CD14-positive monocyte (primary cell): ENCODE measurements around the gene RNF187. TPM values are rescaled to one million over a fixed set of nuclear protein-coding genes. Genes with fewer than 3 reads are reported as not detected.

ENCODE experiments used
- DNase-seq, 3 donors: peaks; one replicate each; pipeline ENCODE4 v3.0.0-alpha.2; 2011 to 2022
- H2AFZ ChIP-seq: 2 replicates; pipeline ENCODE4 v1.6.0; 2012; ENCODE audit warnings: mild to moderate bottlenecking, low read depth, low read length, inconsistent platforms; ENCODE audit not compliant: insufficient read depth, poor library complexity, severe bottlenecking
- H3K27ac ChIP-seq, 2 donors: 1 replicate in 1 of 2; 2 replicates in 1 of 2; pipeline ENCODE4 v1.5.1; 2012 to 2013; ENCODE audit warnings: low read length in 2 of 2, control low read depth in 1 of 2, inconsistent platforms in 1 of 2, low read depth in 1 of 2, mild to moderate bottlenecking in 1 of 2
- H3K27me3 ChIP-seq, 2 donors: one replicate each; pipeline versions ENCODE4 v1.6.0 to v1.6.1; 2011 to 2013; ENCODE audit warnings: low read length in 2 of 2; ENCODE audit not compliant: control insufficient read depth in 2 of 2, insufficient read depth in 2 of 2
- H3K36me3 ChIP-seq, 2 donors: replicated peaks in 1 of 2; 1 replicate in 1 of 2; 2 replicates in 1 of 2; pipeline versions ENCODE4 v1.5.1 to v1.6.1; 2012 to 2013; ENCODE audit warnings: low read length in 2 of 2, control low read depth in 1 of 2, inconsistent platforms in 1 of 2, mild to moderate bottlenecking in 1 of 2; ENCODE audit not compliant: insufficient read depth in 2 of 2, control insufficient read depth in 1 of 2
- H3K4me1 ChIP-seq, 2 donors: 1 replicate in 1 of 2; 2 replicates in 1 of 2; pipeline versions ENCODE4 v1.5.1 to v1.6.1; 2012 to 2013; ENCODE audit warnings: low read length in 2 of 2, control low read depth in 1 of 2, inconsistent platforms in 1 of 2, mild to moderate bottlenecking in 1 of 2, moderate library complexity in 1 of 2; ENCODE audit not compliant: insufficient read depth in 2 of 2, control insufficient read depth in 1 of 2
- H3K4me2 ChIP-seq: replicated peaks from 2 replicates; pipeline ENCODE3; 2012; ENCODE audit warnings: low read length, moderate library complexity, mild to moderate bottlenecking; ENCODE audit not compliant: poor library complexity, severe bottlenecking; ENCODE audit errors: extremely low read depth
- H3K4me3 ChIP-seq, 3 experiments: fragments of 200-600 bp in 1 of 3; sonication (generic) in 1 of 3; replicated peaks in 1 of 3; 1 replicate in 2 of 3; 2 replicates in 1 of 3; pipeline ENCODE4 v1.5.1; 2011 to 2013; ENCODE audit warnings: low read length in 3 of 3, mild to moderate bottlenecking in 3 of 3, control low read depth in 2 of 3, low read depth in 2 of 3, inconsistent platforms in 1 of 3, moderate library complexity in 1 of 3
- H3K79me2 ChIP-seq: 2 replicates; pipeline ENCODE4 v1.6.0; 2012; ENCODE audit warnings: mild to moderate bottlenecking, control low read depth, inconsistent platforms, low read length, moderate library complexity; ENCODE audit not compliant: insufficient read depth
- H3K9ac ChIP-seq: 2 replicates; pipeline ENCODE4 v1.6.0; 2017; ENCODE audit warnings: low read length, mild to moderate bottlenecking; ENCODE audit not compliant: insufficient read depth, poor library complexity, severe bottlenecking
- H3K9me3 ChIP-seq, 2 donors: replicated peaks in 1 of 2; 1 replicate in 1 of 2; 2 replicates in 1 of 2; pipeline versions ENCODE4 v1.5.1 to v1.6.1; 2012 to 2013; ENCODE audit warnings: low read length in 2 of 2, control low read depth in 1 of 2; ENCODE audit not compliant: control insufficient read depth in 1 of 2, insufficient read depth in 1 of 2
- H4K20me1 ChIP-seq: 2 replicates; pipeline ENCODE4 v1.6.0; 2012; ENCODE audit warnings: mild to moderate bottlenecking, low read length, control low read depth, moderate library complexity; ENCODE audit not compliant: insufficient read depth
- H3K27ac Mint-ChIP-seq, 7 donors: one replicate each; pipeline ENCODE4 v1.8.0; 2020; ENCODE audit warnings: mild to moderate bottlenecking in 7 of 7, mixed read lengths in 7 of 7, moderate library complexity in 6 of 7, inconsistent platforms in 2 of 7
- H3K27me3 Mint-ChIP-seq, 3 donors: one replicate each; pipeline ENCODE4 v1.8.0; 2021 to 2022; ENCODE audit warnings: low read depth in 3 of 3, mild to moderate bottlenecking in 3 of 3, mixed read lengths in 3 of 3, moderate library complexity in 3 of 3, inconsistent platforms in 1 of 3
- H3K36me3 Mint-ChIP-seq, 2 donors: one replicate each; pipeline ENCODE4 v1.8.0; 2020; ENCODE audit warnings: mixed read lengths in 2 of 2, inconsistent platforms in 1 of 2, mild to moderate bottlenecking in 1 of 2
- H3K4me1 Mint-ChIP-seq: one replicate; pipeline ENCODE4 v1.8.0; 2020; ENCODE audit warnings: mild to moderate bottlenecking, mixed read lengths
- H3K4me3 Mint-ChIP-seq, 2 donors: one replicate each; pipeline ENCODE4 v1.8.0; 2020; ENCODE audit warnings: mild to moderate bottlenecking in 2 of 2, mixed read lengths in 2 of 2, moderate library complexity in 1 of 2
- H3K9me3 Mint-ChIP-seq, 7 donors: one replicate each; pipeline ENCODE4 v1.8.0; 2020 to 2022; ENCODE audit warnings: mixed read lengths in 7 of 7, mild to moderate bottlenecking in 6 of 7, moderate library complexity in 6 of 7, inconsistent platforms in 2 of 7
- CTCF ChIP-seq: fragments of 200-600 bp; IDR thresholded peaks from one replicate; pipeline ENCODE4 v1.8.0; 2022; ENCODE audit warnings: antibody characterized with exemption, mild to moderate bottlenecking
- WGBS: methylation state at CpG from one replicate; pipeline ENCODE4 v1.1.5; 2013; ENCODE audit warnings: missing lambda C conversion rate; ENCODE audit not compliant: insufficient coverage; 5-methylcytosine and 5-hydroxymethylcytosine counted together
- intact Hi-C, 2 donors: fragments of 100-400 bp; cut with micrococcal nuclease; formaldehyde crosslinking; loops; one replicate each; pipeline versions ENCODE4 v1.15.0 to v1.15.1; 2023
- polyA plus RNA-seq, 3 donors: library from polyadenylated mRNA; depleted of rRNA in 1 of 3; unstranded in 2 of 3; stranded (reverse) in 1 of 3; fragments of 300-500 nt in 2 of 3; fragments of >200 nt in 1 of 3; fragmentation: Illumina TruSeq in 2 of 3; gene quantifications; 1 replicate in 2 of 3; 2 replicates in 1 of 3; pipeline ENCODE4 v1.2.3, GENCODE V29; 2012 to 2021

The RNF187 gene
- polyA plus RNA-seq, 3 donors: 5.9 to 27.6 (median 24.6) TPM

- Histone ChIP-seq H3K27ac (no peak overlapping the region), H3K9me3 (peaks cover 7 to 25% of the 10 kb centered on the region in 2 donors), H4K20me1 (no peaks in the 10 kb centered on the region), H3K36me3 (no peaks in the 10 kb centered on the region), H3K79me2 (peaks cover under 1% of the 10 kb centered on the region), H3K4me2 (no peak overlapping the region), H2AFZ (no peak overlapping the region), H3K27me3 (peaks cover 45 to 74% of the 10 kb centered on the region in 2 donors), H3K4me1 (peaks cover 46 to 54% of the 10 kb centered on the region in 2 donors), H3K9ac (no peak overlapping the region), H3K4me3 (no peak overlapping the region)
- H3K9me3 Mint-ChIP-seq: peaks cover 4 to 32% (median 21%) of the 10 kb centered on the region in 7 donors
- H3K27me3 Mint-ChIP-seq: peaks cover 64 to 92% (median 86%) of the 10 kb centered on the region in 3 donors
- no peak overlapping the region for H3K27ac Mint-ChIP-seq
- no peak for DNase-seq
- H3K4me1 Mint-ChIP-seq: peaks cover 47% of the 10 kb centered on the region
- H3K4me3 Mint-ChIP-seq: peak overlapping the region in 1 of 2 donors; percentile 76
- TF ChIP-seq CTCF: no peak
- peaks cover 8 to 12% of the 10 kb centered on the region in 2 donors for H3K36me3 Mint-ChIP-seq
- intact Hi-C loops: no loop called here
- WGBS: no CpG with 5 or more reads among the region's 2 CpGs
Observed at GRCh38 chr1:228460821-228461220, 26.4 kb upstream of the RNF187 start.

GRCh38 chr1:228462560-228462959 lies 24.6 kb upstream of the RNF187 start:
- Histone ChIP-seq H3K9ac (no peak overlapping the region), H4K20me1 (no peaks in the 10 kb centered on the region), H3K36me3 (no peaks in the 10 kb centered on the region), H3K4me2 (no peak overlapping the region), H3K27ac (no peak overlapping the region), H3K9me3 (peaks cover 7 to 26% of the 10 kb centered on the region in 2 donors), H3K79me2 (no peaks in the 10 kb centered on the region), H3K4me1 (peaks cover 38 to 40% of the 10 kb centered on the region in 2 donors), H3K4me3 (no peak overlapping the region), H2AFZ (no peak overlapping the region), H3K27me3 (peaks cover 63 to 77% of the 10 kb centered on the region in 2 donors)
- no peak for TF ChIP-seq CTCF
- WGBS: 100% methylated on average over 1 of the region's 5 CpGs
- peaks cover 6 to 12% of the 10 kb centered on the region in 2 donors for H3K36me3 Mint-ChIP-seq
- H3K9me3 Mint-ChIP-seq: peaks cover 4 to 26% (median 21%) of the 10 kb centered on the region in 7 donors
- peaks cover 75 to 94% (median 84%) of the 10 kb centered on the region in 3 donors for H3K27me3 Mint-ChIP-seq
- peak overlapping the region in 1 of 2 donors; percentile 92 for H3K4me3 Mint-ChIP-seq
- no peak overlapping the region for H3K27ac Mint-ChIP-seq
- intact Hi-C loops: no loop called here
- peaks cover 37% of the 10 kb centered on the region for H3K4me1 Mint-ChIP-seq
- no peak for DNase-seq
